Endothelial cell of hepatic sinusoid (primary cell): Measurements from ENCODE around the gene RALA.
"Not testable (repeated sequence)": the region's sequence is repeated elsewhere in the genome, so short reads cannot be mapped to it uniquely, and the experiment has no call there.

ENCODE experiments used
- in situ Hi-C: cut with HindIII; loops from 2 replicates; pipeline ENCODE4 v1.10.0; 2017; ENCODE audit warnings: low sequenced_read_pairs

The RALA gene

GRCh38 chr7:39678930-39679709 lies 55.7 kb downstream of the RALA start:
- in situ Hi-C loops = no loop called here

GRCh38 chr7:39679874-39680273 lies 56.5 kb downstream of the RALA start:
- in situ Hi-C loops = not testable (repeated sequence)

- in situ Hi-C loops = no loop called here
Measured at GRCh38 chr7:39681887-39682441, 58.6 kb downstream of the RALA start.

- in situ Hi-C loops = no loop called here
Measured at GRCh38 chr7:39683216-39683845, 60.0 kb downstream of the RALA start.

GRCh38 chr7:39686261-39686924 lies 63.0 kb downstream of the RALA start:
- in situ Hi-C loops = no loop called here

GRCh38 chr7:39688611-39689480 lies 65.5 kb downstream of the RALA start:
- in situ Hi-C loops = no loop called here

- in situ Hi-C loops = no loop called here
Measured at GRCh38 chr7:39691821-39692220, 68.4 kb downstream of the RALA start.

GRCh38 chr7:39693086-39693485 lies 69.7 kb downstream of the RALA start:
- in situ Hi-C loops = not testable (repeated sequence)

- in situ Hi-C loops = no loop called here
Measured at GRCh38 chr7:39693812-39694211, 70.4 kb downstream of the RALA start.

- in situ Hi-C loops = no loop called here
Measured at GRCh38 chr7:39695852-39696586, 72.6 kb downstream of the RALA start.

- in situ Hi-C loops = no loop called here
Measured at GRCh38 chr7:39696631-39697030, 73.3 kb downstream of the RALA start.

GRCh38 chr7:39697483-39697882 lies 74.1 kb downstream of the RALA start:
- in situ Hi-C loops = no loop called here

GRCh38 chr7:39700165-39700564 lies 76.8 kb downstream of the RALA start:
- in situ Hi-C loops = loop anchor here (10.0 kb wide), 1 partner anchor 115 kb away; no protein-coding TSS in a partner anchor

- in situ Hi-C loops = loop anchor here (10.0 kb wide), 1 partner anchor 116 kb away; no protein-coding TSS in a partner anchor
Measured at GRCh38 chr7:39700932-39701331, 77.6 kb downstream of the RALA start.

- in situ Hi-C loops = loop anchor here (10.0 kb wide), 1 partner anchor 117 kb away; no protein-coding TSS in a partner anchor
Measured at GRCh38 chr7:39702133-39702532, 78.8 kb downstream of the RALA start.

- in situ Hi-C loops = loop anchor here (10.0 kb wide), 1 partner anchor 118 kb away; no protein-coding TSS in a partner anchor
Measured at GRCh38 chr7:39703144-39703543, 79.8 kb downstream of the RALA start.

GRCh38 chr7:39709029-39709428 lies 85.7 kb downstream of the RALA start:
- in situ Hi-C loops = loop anchor here (5.0 to 10.0 kb wide), 2 partner anchors 33 to 124 kb away; no protein-coding TSS in a partner anchor

GRCh38 chr7:39709768-39710311 lies 86.5 kb downstream of the RALA start:
- in situ Hi-C loops = loop anchor here (5.0 to 10.0 kb wide), 2 partner anchors 32 to 125 kb away; no protein-coding TSS in a partner anchor

- in situ Hi-C loops = no loop called here
Measured at GRCh38 chr7:39712751-39713150, 89.4 kb downstream of the RALA start.
